Measurements from ENCODE around the gene VCAN. TPM values are rescaled to one million over a fixed set of nuclear protein-coding genes. Genes with fewer than 3 reads are reported as not detected.

Gene VCAN
- total and polyA plus RNA-seq, 2 of the 8 experiments (the other 6 are each of a cell fraction or from before 2014, with no cell fraction given): 146 to 404 TPM

- H2AK5ac ChIP-seq (ENCODE audit: low read depth, low read length): no peak overlapping the region
- H3K18ac ChIP-seq (ENCODE audit: extremely low read depth, low read length): peak overlapping the region; percentile 76
- 1% methylated on average over 37 of the region's 46 CpGs; no CpG with 5 or more reads in 1 of the 2 experiments for WGBS, 2 experiments (ENCODE audit: extremely low coverage in 1 of 2, insufficient coverage in 1 of 2, insufficient read length in 1 of 2, insufficient replicate concordance in 2 of 2, low coverage in 1 of 2, low lambda C conversion rate in 2 of 2, missing lambda C conversion rate in 1 of 2)
- H2BK120ac ChIP-seq (replicated peaks; ENCODE audit: low read depth, low read length): no peak overlapping the region
- H3K36me3 ChIP-seq (ENCODE audit: control insufficient read depth in 2 of 4, insufficient read depth in 4 of 4, low read length in 3 of 4): peaks cover 0 to 5% (median 1%) of the 10 kb centered on the region in 4 experiments; a peak in 2 of 8 replicates
- no peak overlapping the region for H4K5ac ChIP-seq (ENCODE audit: insufficient read length, low read depth, low read length)
- H3K4ac ChIP-seq (replicated peaks; ENCODE audit: insufficient read length, low read depth, low read length): peak overlapping the region; percentile 76
- no peak overlapping the region for H2AFZ ChIP-seq (ENCODE audit: low read length)
- no peaks in the 10 kb centered on the region for H3K9me3 ChIP-seq (ENCODE audit: insufficient read depth in 2 of 2, low read depth in 1 of 2, low read length in 1 of 2)
- POLR2A ChIA-PET (ENCODE audit: partially characterized antibody): interaction anchor here (1.0 to 1.5 kb wide), 6 partner anchors 11 to 447 kb away, joined by 3 to 7 read pairs (median 4); partner anchors contain the start of genes TMEM167A and XRCC4
- CTCF ChIA-PET (ENCODE audit: partially characterized antibody): interaction anchor here (1.1 kb wide), 1 partner anchor 11 kb away, joined by 5 read pairs; no protein-coding TSS in a partner anchor
- H3K27me3 ChIP-seq (replicated peaks in 1 of 4; ENCODE audit: control insufficient read depth in 3 of 4, extremely low read depth in 1 of 4, insufficient read depth in 3 of 4, low read length in 3 of 4): no peaks in the 10 kb centered on the region
- peak overlapping the region; percentile 70; the same call in 1 of the 2 replicates for H2BK12ac ChIP-seq (ENCODE audit: low read depth, low read length)
- peaks cover 0 to 7% (median under 1%) of the 10 kb centered on the region in 4 experiments; a peak in 4 of 7 replicates for H3K4me1 ChIP-seq (replicated peaks in 1 of 4; ENCODE audit: control insufficient read depth in 3 of 4, insufficient read depth in 4 of 4, low read length in 3 of 4)
- H3K23ac ChIP-seq (ENCODE audit: insufficient read length): no peak overlapping the region
- H3K9ac ChIP-seq (replicated peaks in 1 of 4; ENCODE audit: extremely low read depth in 1 of 4, low read depth in 3 of 4, low read length in 3 of 4): peak overlapping the region in 3 of 4 experiments; percentile 47 to 60 (median 54); a peak in 4 of 7 replicates
- no peak overlapping the region for H2BK15ac ChIP-seq (ENCODE audit: low read length)
- no peak overlapping the region for H3K14ac ChIP-seq (ENCODE audit: insufficient read length)
- peak overlapping the region; percentile 76; the same call in 1 of the 2 replicates for H4K8ac ChIP-seq (ENCODE audit: extremely low read depth, insufficient read depth, low read length)
- FAIRE-seq (no peak), DNase-seq (ENCODE audit: low read depth in 1 of 2, low spot score in 2 of 2) (peak; percentile 89 to 94)
- H4K20me1 ChIP-seq (replicated peaks in 1 of 2; ENCODE audit: control insufficient read depth in 1 of 2, insufficient read depth in 2 of 2, low read length in 2 of 2): no peaks in the 10 kb centered on the region
- peaks cover 17% of the 10 kb centered on the region for H3K23me2 ChIP-seq (ENCODE audit: low read depth, low read length)
- peak overlapping the region; percentile 53 to 89 (median 75) for H3K4me3 ChIP-seq (ENCODE audit: extremely low read depth in 1 of 4, insufficient read depth in 2 of 4, low read depth in 3 of 4, low read length in 4 of 4)
- peaks cover 7 to 49% of the 10 kb centered on the region in 2 experiments for H3K79me2 ChIP-seq (ENCODE audit: control insufficient read depth in 1 of 2, insufficient read depth in 2 of 2, low read length in 2 of 2)
- peak overlapping the region; percentile 88 for H4K91ac ChIP-seq (replicated peaks; ENCODE audit: insufficient read length, low read length)
- peak overlapping the region; percentile 43 for H3K56ac ChIP-seq (replicated peaks; ENCODE audit: insufficient read length, low read depth, low read length)
- no peak overlapping the region for H2BK20ac ChIP-seq (ENCODE audit: low read length)
- H2BK5ac ChIP-seq (ENCODE audit: low read depth, low read length): no peak overlapping the region
- no peaks in the 10 kb centered on the region for H3K79me1 ChIP-seq (ENCODE audit: low read depth, low read length)
- peak overlapping the region; percentile 17; the same call in 1 of the 2 replicates for H3K27ac ChIP-seq (ENCODE audit: low read depth, low read length)
- peak overlapping the region; percentile 66 to 87 for H3K4me2 ChIP-seq (ENCODE audit: insufficient read depth in 1 of 2, low read depth in 2 of 2, low read length in 2 of 2)
- TF ChIP-seq GABPA (IDR thresholded peaks at IDR 0.05; ENCODE audit: borderline replicate concordance, insufficient read depth, low read length) (no peak), MAX (IDR thresholded peaks at IDR 0.05) (peak; percentile 90), USF2 (IDR thresholded peaks at IDR 0.05; ENCODE audit: low read length) (peak; percentile 43), SP1 (IDR thresholded peaks at IDR 0.05; ENCODE audit: low read depth, low read length) (peak; percentile 62; the same call in 1 of the 2 replicates), ATF2 (IDR thresholded peaks at IDR 0.05; ENCODE audit: low read length) (no peak), HDAC2 (IDR thresholded peaks at IDR 0.05; ENCODE audit: borderline replicate concordance in 1 of 2, low read depth in 2 of 2, low read length in 2 of 2) (peak in 1 of 2 experiments; percentile 57; a peak in 1 of 4 replicates)
Measured at GRCh38 chr5:83474161-83474796, 2.7 kb downstream of the VCAN start.

Data from H1 (cell line).